HEK293 (cell line): ENCODE results near the gene RAB44.

Experiments used
- FEZF1 ChIP-seq: fragments of 450-650 bp; formaldehyde crosslinking; IDR thresholded peaks from 2 replicates; pipeline ENCODE4 v1.5.1; 2016; ENCODE audit warnings: missing biosample characterization, missing genetic modification characterization
- KLF8 ChIP-seq: fragments of 450-650 bp; formaldehyde crosslinking; IDR thresholded peaks from 2 replicates; pipeline ENCODE4 v1.5.1; 2016; ENCODE audit warnings: missing biosample characterization, missing genetic modification characterization
- ZBTB21 ChIP-seq: fragments of 450-650 bp; formaldehyde crosslinking; IDR thresholded peaks from 2 replicates; pipeline ENCODE4 v1.5.1; 2017; ENCODE audit warnings: missing biosample characterization, missing genetic modification characterization
- ZNF121 ChIP-seq: fragments of 450-650 bp; formaldehyde crosslinking; IDR thresholded peaks from 2 replicates; pipeline ENCODE4 v1.5.1; 2016; ENCODE audit warnings: missing biosample characterization, missing genetic modification characterization
- ZNF169 ChIP-seq: fragments of 450-650 bp; formaldehyde crosslinking; IDR thresholded peaks from 2 replicates; pipeline ENCODE4 v1.5.1; 2016; ENCODE audit warnings: missing biosample characterization, missing genetic modification characterization
- ZNF202 ChIP-seq: fragments of 450-650 bp; formaldehyde crosslinking; IDR thresholded peaks from 2 replicates; pipeline ENCODE4 v1.5.1; 2016; ENCODE audit warnings: missing biosample characterization, missing genetic modification characterization, borderline replicate concordance
- ZNF248 ChIP-seq: fragments of 450-650 bp; formaldehyde crosslinking; IDR thresholded peaks from 2 replicates; pipeline ENCODE4 v1.5.1; 2017; ENCODE audit warnings: missing biosample characterization, missing genetic modification characterization
- ZNF366 ChIP-seq: fragments of 450-650 bp; formaldehyde crosslinking; conservative IDR thresholded peaks from 2 replicates; pipeline ENCODE4 v1.5.1; 2016; ENCODE audit warnings: missing biosample characterization, missing genetic modification characterization
- ZNF37A ChIP-seq: fragments of 450-650 bp; IDR thresholded peaks from 2 replicates; pipeline ENCODE4 v1.5.1; 2018; ENCODE audit warnings: missing biosample characterization, missing genetic modification characterization
- ZNF391 ChIP-seq: fragments of 450-650 bp; formaldehyde crosslinking; IDR thresholded peaks from 2 replicates; pipeline ENCODE4 v1.5.1; 2016; ENCODE audit warnings: low read depth, missing biosample characterization, missing genetic modification characterization, borderline replicate concordance
- ZNF624 ChIP-seq: fragments of 450-650 bp; formaldehyde crosslinking; IDR thresholded peaks from 2 replicates; pipeline ENCODE4 v1.5.1; 2017; ENCODE audit warnings: missing biosample characterization, missing genetic modification characterization
- ZNF776 ChIP-seq: fragments of 450-650 bp; formaldehyde crosslinking; IDR thresholded peaks from 2 replicates; pipeline ENCODE4 v1.5.0; 2017; ENCODE audit warnings: missing biosample characterization, missing genetic modification characterization, borderline replicate concordance
- ZNF843 ChIP-seq: fragments of 450-650 bp; formaldehyde crosslinking; IDR thresholded peaks from 2 replicates; pipeline ENCODE4 v1.5.1; 2016; ENCODE audit warnings: missing biosample characterization, missing genetic modification characterization
- ZSCAN30 ChIP-seq: fragments of 450-650 bp; IDR thresholded peaks from 2 replicates; pipeline ENCODE4 v1.5.1; 2018; ENCODE audit warnings: missing biosample characterization, mild to moderate bottlenecking, missing genetic modification characterization, moderate library complexity
- TF ChIP-seq, protein P1 (sequence below): fragments of 450-650 bp; formaldehyde crosslinking; IDR thresholded peaks from 2 replicates; pipeline ENCODE4; 2016; ENCODE audit warnings: missing biosample characterization, missing genetic modification characterization
- TF ChIP-seq, protein P2 (sequence below): fragments of 450-650 bp; formaldehyde crosslinking; conservative IDR thresholded peaks from 2 replicates; pipeline ENCODE4 v1.5.1; 2016; ENCODE audit warnings: low read depth, missing biosample characterization, missing genetic modification characterization
- TF ChIP-seq, protein P3 (sequence below): fragments of 450-650 bp; formaldehyde crosslinking; IDR thresholded peaks from 2 replicates; pipeline ENCODE4 v1.5.1; 2016; ENCODE audit warnings: missing biosample characterization, missing genetic modification characterization, borderline replicate concordance
- TF ChIP-seq, protein P4 (sequence below): fragments of 450-650 bp; formaldehyde crosslinking; IDR thresholded peaks from 2 replicates; pipeline ENCODE4 v1.5.1; 2016; ENCODE audit warnings: missing biosample characterization, missing genetic modification characterization
- TF ChIP-seq, protein P5 (sequence below): fragments of 450-650 bp; formaldehyde crosslinking; IDR thresholded peaks from 2 replicates; pipeline ENCODE4 v1.5.1; 2016; ENCODE audit warnings: missing biosample characterization, missing genetic modification characterization
- TF ChIP-seq, protein P6 (sequence below): fragments of 450-650 bp; formaldehyde crosslinking; IDR thresholded peaks from 2 replicates; pipeline ENCODE4 v1.5.1; 2017; ENCODE audit warnings: missing biosample characterization, missing genetic modification characterization
- TF ChIP-seq, protein P7 (sequence below): fragments of 450-650 bp; formaldehyde crosslinking; IDR thresholded peaks from 2 replicates; pipeline ENCODE4 v1.5.1; 2016; ENCODE audit warnings: missing biosample characterization, missing genetic modification characterization
- TF ChIP-seq, protein P8 (sequence below): fragments of 450-650 bp; IDR thresholded peaks from 2 replicates; pipeline ENCODE4 v1.5.1; 2018; ENCODE audit warnings: missing biosample characterization, missing genetic modification characterization

RAB44 gene

DNA sequence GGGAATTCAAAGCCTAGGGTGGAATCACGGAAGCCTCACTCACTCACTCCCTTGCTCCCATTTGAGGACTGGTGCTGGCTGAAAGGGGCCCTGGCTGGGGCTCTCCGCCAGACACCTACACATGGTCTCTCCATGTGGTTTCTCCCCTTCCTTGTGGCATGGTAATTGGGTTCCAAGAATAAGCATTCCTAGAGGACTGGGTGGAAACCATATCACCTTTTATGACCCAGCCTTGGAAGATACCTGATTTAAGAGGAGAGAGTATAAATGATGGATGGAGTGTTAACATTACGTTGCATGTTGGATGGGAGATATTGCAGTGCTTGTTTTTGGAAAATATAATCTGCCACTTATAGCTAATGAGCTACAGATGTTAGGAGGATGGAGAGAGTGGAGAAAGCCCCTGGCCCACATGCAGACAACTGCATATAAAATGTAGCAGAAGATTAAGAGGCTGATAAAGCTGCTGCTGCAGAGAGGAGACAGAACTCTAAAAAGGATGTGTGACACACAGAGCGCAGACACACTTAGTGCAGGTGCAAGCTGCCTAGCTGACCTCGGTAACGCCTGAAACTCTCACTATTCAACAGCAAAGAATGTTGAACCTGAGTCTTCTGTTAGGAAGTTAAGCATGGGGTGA, 42.4 kb upstream of the RAB44 start (continued):
- TF ChIP-seq, protein P1, sequence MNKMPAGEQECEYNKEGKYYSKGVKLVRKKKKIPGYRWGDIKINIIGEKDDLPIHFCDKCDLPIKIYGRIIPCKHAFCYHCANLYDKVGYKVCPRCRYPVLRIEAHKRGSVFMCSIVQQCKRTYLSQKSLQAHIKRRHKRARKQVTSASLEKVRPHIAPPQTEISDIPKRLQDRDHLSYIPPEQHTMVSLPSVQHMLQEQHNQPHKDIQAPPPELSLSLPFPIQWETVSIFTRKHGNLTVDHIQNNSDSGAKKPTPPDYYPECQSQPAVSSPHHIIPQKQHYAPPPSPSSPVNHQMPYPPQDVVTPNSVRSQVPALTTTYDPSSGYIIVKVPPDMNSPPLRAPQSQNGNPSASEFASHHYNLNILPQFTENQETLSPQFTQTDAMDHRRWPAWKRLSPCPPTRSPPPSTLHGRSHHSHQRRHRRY (tag by site-specific recombination), result 0 out of 2 replicates have a peak, but pooled peaks have one; percentile 39
- TF ChIP-seq ZNF121 (no peak), ZNF202 (tag by site-specific recombination) (no peak), ZSCAN30 (tag by site-specific recombination) (peak; percentile 48; the same call in 1 of the 2 replicates), ZNF843 (tag by site-specific recombination) (peak; percentile 90), KLF8 (tag by site-specific recombination) (no peak), ZNF248 (tag by site-specific recombination) (no peak), ZNF776 (tag by site-specific recombination) (no peak), ZNF37A (tag by site-specific recombination) (no peak), ZNF624 (tag by site-specific recombination) (no peak), ZNF391 (tag by site-specific recombination) (no peak), FEZF1 (tag by site-specific recombination) (peak; percentile 72), ZNF366 (tag by site-specific recombination) (no peak), ZBTB21 (tag by site-specific recombination) (no peak), ZNF169 (tag by site-specific recombination) (no peak)
- TF ChIP-seq, protein P2, sequence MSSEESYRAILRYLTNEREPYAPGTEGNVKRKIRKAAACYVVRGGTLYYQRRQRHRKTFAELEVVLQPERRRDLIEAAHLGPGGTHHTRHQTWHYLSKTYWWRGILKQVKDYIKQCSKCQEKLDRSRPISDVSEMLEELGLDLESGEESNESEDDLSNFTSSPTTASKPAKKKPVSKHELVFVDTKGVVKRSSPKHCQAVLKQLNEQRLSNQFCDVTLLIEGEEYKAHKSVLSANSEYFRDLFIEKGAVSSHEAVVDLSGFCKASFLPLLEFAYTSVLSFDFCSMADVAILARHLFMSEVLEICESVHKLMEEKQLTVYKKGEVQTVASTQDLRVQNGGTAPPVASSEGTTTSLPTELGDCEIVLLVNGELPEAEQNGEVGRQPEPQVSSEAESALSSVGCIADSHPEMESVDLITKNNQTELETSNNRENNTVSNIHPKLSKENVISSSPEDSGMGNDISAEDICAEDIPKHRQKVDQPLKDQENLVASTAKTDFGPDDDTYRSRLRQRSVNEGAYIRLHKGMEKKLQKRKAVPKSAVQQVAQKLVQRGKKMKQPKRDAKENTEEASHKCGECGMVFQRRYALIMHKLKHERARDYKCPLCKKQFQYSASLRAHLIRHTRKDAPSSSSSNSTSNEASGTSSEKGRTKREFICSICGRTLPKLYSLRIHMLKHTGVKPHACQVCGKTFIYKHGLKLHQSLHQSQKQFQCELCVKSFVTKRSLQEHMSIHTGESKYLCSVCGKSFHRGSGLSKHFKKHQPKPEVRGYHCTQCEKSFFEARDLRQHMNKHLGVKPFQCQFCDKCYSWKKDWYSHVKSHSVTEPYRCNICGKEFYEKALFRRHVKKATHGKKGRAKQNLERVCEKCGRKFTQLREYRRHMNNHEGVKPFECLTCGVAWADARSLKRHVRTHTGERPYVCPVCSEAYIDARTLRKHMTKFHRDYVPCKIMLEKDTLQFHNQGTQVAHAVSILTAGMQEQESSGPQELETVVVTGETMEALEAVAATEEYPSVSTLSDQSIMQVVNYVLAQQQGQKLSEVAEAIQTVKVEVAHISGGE (tag by site-specific recombination), result no peak
- TF ChIP-seq, protein P3, sequence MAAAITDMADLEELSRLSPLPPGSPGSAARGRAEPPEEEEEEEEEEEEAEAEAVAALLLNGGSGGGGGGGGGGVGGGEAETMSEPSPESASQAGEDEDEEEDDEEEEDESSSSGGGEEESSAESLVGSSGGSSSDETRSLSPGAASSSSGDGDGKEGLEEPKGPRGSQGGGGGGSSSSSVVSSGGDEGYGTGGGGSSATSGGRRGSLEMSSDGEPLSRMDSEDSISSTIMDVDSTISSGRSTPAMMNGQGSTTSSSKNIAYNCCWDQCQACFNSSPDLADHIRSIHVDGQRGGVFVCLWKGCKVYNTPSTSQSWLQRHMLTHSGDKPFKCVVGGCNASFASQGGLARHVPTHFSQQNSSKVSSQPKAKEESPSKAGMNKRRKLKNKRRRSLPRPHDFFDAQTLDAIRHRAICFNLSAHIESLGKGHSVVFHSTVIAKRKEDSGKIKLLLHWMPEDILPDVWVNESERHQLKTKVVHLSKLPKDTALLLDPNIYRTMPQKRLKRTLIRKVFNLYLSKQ, result no peak
- TF ChIP-seq, protein P4, sequence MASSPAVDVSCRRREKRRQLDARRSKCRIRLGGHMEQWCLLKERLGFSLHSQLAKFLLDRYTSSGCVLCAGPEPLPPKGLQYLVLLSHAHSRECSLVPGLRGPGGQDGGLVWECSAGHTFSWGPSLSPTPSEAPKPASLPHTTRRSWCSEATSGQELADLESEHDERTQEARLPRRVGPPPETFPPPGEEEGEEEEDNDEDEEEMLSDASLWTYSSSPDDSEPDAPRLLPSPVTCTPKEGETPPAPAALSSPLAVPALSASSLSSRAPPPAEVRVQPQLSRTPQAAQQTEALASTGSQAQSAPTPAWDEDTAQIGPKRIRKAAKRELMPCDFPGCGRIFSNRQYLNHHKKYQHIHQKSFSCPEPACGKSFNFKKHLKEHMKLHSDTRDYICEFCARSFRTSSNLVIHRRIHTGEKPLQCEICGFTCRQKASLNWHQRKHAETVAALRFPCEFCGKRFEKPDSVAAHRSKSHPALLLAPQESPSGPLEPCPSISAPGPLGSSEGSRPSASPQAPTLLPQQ, result 0 out of 2 replicates have a peak, but pooled peaks have one; percentile 59
- TF ChIP-seq, protein P5, sequence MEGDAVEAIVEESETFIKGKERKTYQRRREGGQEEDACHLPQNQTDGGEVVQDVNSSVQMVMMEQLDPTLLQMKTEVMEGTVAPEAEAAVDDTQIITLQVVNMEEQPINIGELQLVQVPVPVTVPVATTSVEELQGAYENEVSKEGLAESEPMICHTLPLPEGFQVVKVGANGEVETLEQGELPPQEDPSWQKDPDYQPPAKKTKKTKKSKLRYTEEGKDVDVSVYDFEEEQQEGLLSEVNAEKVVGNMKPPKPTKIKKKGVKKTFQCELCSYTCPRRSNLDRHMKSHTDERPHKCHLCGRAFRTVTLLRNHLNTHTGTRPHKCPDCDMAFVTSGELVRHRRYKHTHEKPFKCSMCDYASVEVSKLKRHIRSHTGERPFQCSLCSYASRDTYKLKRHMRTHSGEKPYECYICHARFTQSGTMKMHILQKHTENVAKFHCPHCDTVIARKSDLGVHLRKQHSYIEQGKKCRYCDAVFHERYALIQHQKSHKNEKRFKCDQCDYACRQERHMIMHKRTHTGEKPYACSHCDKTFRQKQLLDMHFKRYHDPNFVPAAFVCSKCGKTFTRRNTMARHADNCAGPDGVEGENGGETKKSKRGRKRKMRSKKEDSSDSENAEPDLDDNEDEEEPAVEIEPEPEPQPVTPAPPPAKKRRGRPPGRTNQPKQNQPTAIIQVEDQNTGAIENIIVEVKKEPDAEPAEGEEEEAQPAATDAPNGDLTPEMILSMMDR (tag by site-specific recombination), result no peak
- TF ChIP-seq, protein P6, sequence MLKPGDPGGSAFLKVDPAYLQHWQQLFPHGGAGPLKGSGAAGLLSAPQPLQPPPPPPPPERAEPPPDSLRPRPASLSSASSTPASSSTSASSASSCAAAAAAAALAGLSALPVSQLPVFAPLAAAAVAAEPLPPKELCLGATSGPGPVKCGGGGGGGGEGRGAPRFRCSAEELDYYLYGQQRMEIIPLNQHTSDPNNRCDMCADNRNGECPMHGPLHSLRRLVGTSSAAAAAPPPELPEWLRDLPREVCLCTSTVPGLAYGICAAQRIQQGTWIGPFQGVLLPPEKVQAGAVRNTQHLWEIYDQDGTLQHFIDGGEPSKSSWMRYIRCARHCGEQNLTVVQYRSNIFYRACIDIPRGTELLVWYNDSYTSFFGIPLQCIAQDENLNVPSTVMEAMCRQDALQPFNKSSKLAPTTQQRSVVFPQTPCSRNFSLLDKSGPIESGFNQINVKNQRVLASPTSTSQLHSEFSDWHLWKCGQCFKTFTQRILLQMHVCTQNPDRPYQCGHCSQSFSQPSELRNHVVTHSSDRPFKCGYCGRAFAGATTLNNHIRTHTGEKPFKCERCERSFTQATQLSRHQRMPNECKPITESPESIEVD (tag by site-specific recombination), result peak; percentile 60; the same call in 1 of the 2 replicates
- TF ChIP-seq, protein P7, sequence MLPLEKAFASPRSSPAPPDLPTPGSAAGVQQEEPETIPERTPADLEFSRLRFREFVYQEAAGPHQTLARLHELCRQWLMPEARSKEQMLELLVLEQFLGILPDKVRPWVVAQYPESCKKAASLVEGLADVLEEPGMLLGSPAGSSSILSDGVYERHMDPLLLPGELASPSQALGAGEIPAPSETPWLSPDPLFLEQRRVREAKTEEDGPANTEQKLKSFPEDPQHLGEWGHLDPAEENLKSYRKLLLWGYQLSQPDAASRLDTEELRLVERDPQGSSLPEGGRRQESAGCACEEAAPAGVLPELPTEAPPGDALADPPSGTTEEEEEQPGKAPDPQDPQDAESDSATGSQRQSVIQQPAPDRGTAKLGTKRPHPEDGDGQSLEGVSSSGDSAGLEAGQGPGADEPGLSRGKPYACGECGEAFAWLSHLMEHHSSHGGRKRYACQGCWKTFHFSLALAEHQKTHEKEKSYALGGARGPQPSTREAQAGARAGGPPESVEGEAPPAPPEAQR (tag by site-specific recombination), result no peak
- TF ChIP-seq, protein P8, sequence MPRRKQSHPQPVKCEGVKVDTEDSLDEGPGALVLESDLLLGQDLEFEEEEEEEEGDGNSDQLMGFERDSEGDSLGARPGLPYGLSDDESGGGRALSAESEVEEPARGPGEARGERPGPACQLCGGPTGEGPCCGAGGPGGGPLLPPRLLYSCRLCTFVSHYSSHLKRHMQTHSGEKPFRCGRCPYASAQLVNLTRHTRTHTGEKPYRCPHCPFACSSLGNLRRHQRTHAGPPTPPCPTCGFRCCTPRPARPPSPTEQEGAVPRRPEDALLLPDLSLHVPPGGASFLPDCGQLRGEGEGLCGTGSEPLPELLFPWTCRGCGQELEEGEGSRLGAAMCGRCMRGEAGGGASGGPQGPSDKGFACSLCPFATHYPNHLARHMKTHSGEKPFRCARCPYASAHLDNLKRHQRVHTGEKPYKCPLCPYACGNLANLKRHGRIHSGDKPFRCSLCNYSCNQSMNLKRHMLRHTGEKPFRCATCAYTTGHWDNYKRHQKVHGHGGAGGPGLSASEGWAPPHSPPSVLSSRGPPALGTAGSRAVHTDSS (tag by site-specific recombination), result no peak
